ENCODE measurements around the gene CSTF1. TPM values are rescaled to one million over a fixed set of nuclear protein-coding genes. Genes with fewer than 3 reads are reported as not detected.
A peak's percentile ranks its signal among the peaks of the same experiment; 100 is the strongest.

CSTF1 gene
- total and polyA plus RNA-seq, 5 donors, result 8.8 to 23.2 (median 19.6) TPM

- intact Hi-C loops (cut with DNase I), result no loop called here
- Histone ChIP-seq H3K27ac (ENCODE audit: low read length) (no peak overlapping the region), H3K27me3 (ENCODE audit: control insufficient read depth, insufficient read depth) (no peaks in the 10 kb centered on the region), H3K4me3 (ENCODE audit: low read length) (no peak overlapping the region), H3K9me3 (ENCODE audit: control insufficient read depth, low read length) (no peaks in the 10 kb centered on the region), H3K4me1 (ENCODE audit: control insufficient read depth, insufficient read depth, low read length) (peaks cover 9% of the 10 kb centered on the region)
- ATAC-seq (no peak), DNase-seq (no peak)
- WGBS, result 81% methylated on average over 2 of the region's 2 CpGs
Observed at GRCh38 chr20:56420028-56420427, 27.6 kb downstream of the CSTF1 start.

GRCh38 chr20:56420940-56421688 is 28.7 kb downstream of the CSTF1 start:
- H3K27ac ChIP-seq (ENCODE audit: low read length), result no peak overlapping the region
- no peaks in the 10 kb centered on the region for H3K27me3 ChIP-seq (ENCODE audit: control insufficient read depth, insufficient read depth)
- peaks cover 9% of the 10 kb centered on the region for H3K4me1 ChIP-seq (ENCODE audit: control insufficient read depth, insufficient read depth, low read length)
- H3K4me3 ChIP-seq (ENCODE audit: low read length), result no peak overlapping the region
- no peak for ATAC-seq
- 80% methylated on average over 11 of the region's 11 CpGs for WGBS
- intact Hi-C loops (cut with DNase I), result no loop called here
- DNase-seq, result no peak
- H3K9me3 ChIP-seq (ENCODE audit: control insufficient read depth, low read length), result no peaks in the 10 kb centered on the region

- intact Hi-C loops (cut with DNase I), result no loop called here
- Histone ChIP-seq H3K9me3 (ENCODE audit: control insufficient read depth, low read length) (no peaks in the 10 kb centered on the region), H3K27ac (ENCODE audit: low read length) (no peak overlapping the region), H3K4me1 (ENCODE audit: control insufficient read depth, insufficient read depth, low read length) (peaks cover 9% of the 10 kb centered on the region), H3K4me3 (ENCODE audit: low read length) (no peak overlapping the region), H3K27me3 (ENCODE audit: control insufficient read depth, insufficient read depth) (no peaks in the 10 kb centered on the region)
- 56% methylated on average over 9 of the region's 9 CpGs for WGBS
- ATAC-seq (peak in 1 of 2 donors; percentile 46), DNase-seq (no peak)
Observed at GRCh38 chr20:56422076-56422823, 29.8 kb downstream of the CSTF1 start.

- H3K27me3 ChIP-seq (ENCODE audit: control insufficient read depth, insufficient read depth), result no peaks in the 10 kb centered on the region
- intact Hi-C loops (cut with DNase I), result no loop called here
- no peaks in the 10 kb centered on the region for H3K9me3 ChIP-seq (ENCODE audit: control insufficient read depth, low read length)
- no peak overlapping the region for H3K27ac ChIP-seq (ENCODE audit: low read length)
- H3K4me1 ChIP-seq (ENCODE audit: control insufficient read depth, insufficient read depth, low read length), result peaks cover 9% of the 10 kb centered on the region
- 33% methylated on average over 4 of the region's 4 CpGs for WGBS
- H3K4me3 ChIP-seq (ENCODE audit: low read length), result no peak overlapping the region
- DNase-seq (no peak), ATAC-seq (no peak)
Observed at GRCh38 chr20:56422824-56423189, 30.4 kb downstream of the CSTF1 start.

GRCh38 chr20:56423211-56423610 is 30.8 kb downstream of the CSTF1 start:
- no peak for ATAC-seq
- H3K4me1 ChIP-seq (ENCODE audit: control insufficient read depth, insufficient read depth, low read length), result peaks cover 6% of the 10 kb centered on the region
- H3K27ac ChIP-seq (ENCODE audit: low read length), result no peak overlapping the region
- H3K9me3 ChIP-seq (ENCODE audit: control insufficient read depth, low read length), result no peaks in the 10 kb centered on the region
- 98% methylated on average over 1 of the region's 1 CpG for WGBS
- no peak overlapping the region for H3K4me3 ChIP-seq (ENCODE audit: low read length)
- no peaks in the 10 kb centered on the region for H3K27me3 ChIP-seq (ENCODE audit: control insufficient read depth, insufficient read depth)
- intact Hi-C loops (cut with DNase I), result no loop called here
- DNase-seq, result no peak

GRCh38 chr20:56423886-56424285 is 31.4 kb downstream of the CSTF1 start:
- ATAC-seq, result no peak
- H3K27me3 ChIP-seq (ENCODE audit: control insufficient read depth, insufficient read depth), result no peaks in the 10 kb centered on the region
- no peak overlapping the region for H3K4me3 ChIP-seq (ENCODE audit: low read length)
- WGBS, result 44% methylated on average over 1 of the region's 1 CpG
- H3K9me3 ChIP-seq (ENCODE audit: control insufficient read depth, low read length), result no peaks in the 10 kb centered on the region
- H3K27ac ChIP-seq (ENCODE audit: low read length), result no peak overlapping the region
- no peak for DNase-seq
- intact Hi-C loops (cut with DNase I), result no loop called here
- H3K4me1 ChIP-seq (ENCODE audit: control insufficient read depth, insufficient read depth, low read length), result peaks cover 6% of the 10 kb centered on the region

GRCh38 chr20:56424931-56425330 is 32.5 kb downstream of the CSTF1 start:
- Histone ChIP-seq H3K9me3 (ENCODE audit: control insufficient read depth, low read length) (no peaks in the 10 kb centered on the region), H3K4me3 (ENCODE audit: low read length) (no peak overlapping the region), H3K27ac (ENCODE audit: low read length) (no peak overlapping the region), H3K27me3 (ENCODE audit: control insufficient read depth, insufficient read depth) (no peaks in the 10 kb centered on the region), H3K4me1 (ENCODE audit: control insufficient read depth, insufficient read depth, low read length) (peaks cover 3% of the 10 kb centered on the region)
- ATAC-seq (no peak), DNase-seq (no peak)
- intact Hi-C loops (cut with DNase I), result no loop called here
- 79% methylated on average over 1 of the region's 1 CpG for WGBS

- ATAC-seq (no peak), DNase-seq (no peak)
- no peak overlapping the region for H3K27ac ChIP-seq (ENCODE audit: low read length)
- H3K27me3 ChIP-seq (ENCODE audit: control insufficient read depth, insufficient read depth), result no peaks in the 10 kb centered on the region
- no peaks in the 10 kb centered on the region for H3K9me3 ChIP-seq (ENCODE audit: control insufficient read depth, low read length)
- 88% methylated on average over 9 of the region's 9 CpGs for WGBS
- no peak overlapping the region for H3K4me3 ChIP-seq (ENCODE audit: low read length)
- H3K4me1 ChIP-seq (ENCODE audit: control insufficient read depth, insufficient read depth, low read length), result peaks cover 3% of the 10 kb centered on the region
- intact Hi-C loops (cut with DNase I), result no loop called here
Observed at GRCh38 chr20:56426026-56426425, 33.6 kb downstream of the CSTF1 start.

- intact Hi-C loops (cut with DNase I), result no loop called here
- Histone ChIP-seq H3K27ac (ENCODE audit: low read length) (no peak overlapping the region), H3K9me3 (ENCODE audit: control insufficient read depth, low read length) (no peaks in the 10 kb centered on the region), H3K4me1 (ENCODE audit: control insufficient read depth, insufficient read depth, low read length) (peaks cover 3% of the 10 kb centered on the region), H3K4me3 (ENCODE audit: low read length) (no peak overlapping the region), H3K27me3 (ENCODE audit: control insufficient read depth, insufficient read depth) (no peaks in the 10 kb centered on the region)
- DNase-seq, result no peak
- ATAC-seq, result no peak
Observed at GRCh38 chr20:56426926-56427325, 34.5 kb downstream of the CSTF1 start.

GRCh38 chr20:56427797-56428196 is 35.4 kb downstream of the CSTF1 start:
- no peak overlapping the region for H3K27ac ChIP-seq (ENCODE audit: low read length)
- DNase-seq (no peak), ATAC-seq (no peak)
- H3K27me3 ChIP-seq (ENCODE audit: control insufficient read depth, insufficient read depth), result no peaks in the 10 kb centered on the region
- intact Hi-C loops (cut with DNase I), result no loop called here
- 78% methylated on average over 4 of the region's 4 CpGs for WGBS
- peaks cover 2% of the 10 kb centered on the region for H3K4me1 ChIP-seq (ENCODE audit: control insufficient read depth, insufficient read depth, low read length)
- no peaks in the 10 kb centered on the region for H3K9me3 ChIP-seq (ENCODE audit: control insufficient read depth, low read length)
- H3K4me3 ChIP-seq (ENCODE audit: low read length), result no peak overlapping the region

- Histone ChIP-seq H3K4me1 (ENCODE audit: control insufficient read depth, insufficient read depth, low read length) (no peaks in the 10 kb centered on the region), H3K4me3 (ENCODE audit: low read length) (no peak overlapping the region), H3K27ac (ENCODE audit: low read length) (no peak overlapping the region), H3K9me3 (ENCODE audit: control insufficient read depth, low read length) (no peaks in the 10 kb centered on the region), H3K27me3 (ENCODE audit: control insufficient read depth, insufficient read depth) (no peaks in the 10 kb centered on the region)
- intact Hi-C loops (cut with DNase I), result no loop called here
- 81% methylated on average over 5 of the region's 5 CpGs for WGBS
- no peak for DNase-seq
- ATAC-seq, result no peak
Observed at GRCh38 chr20:56428410-56428809, 36.0 kb downstream of the CSTF1 start.
